HepG2 (cell line): ENCODE data around the gene RELL2. TPM values are rescaled to one million over a fixed set of nuclear protein-coding genes. Genes with fewer than 3 reads are reported as not detected.

Experiments
- ATM ChIP-seq: fragments of 450-650 bp; IDR thresholded peaks from 2 replicates; pipeline ENCODE4 v1.7.1; 2017; ENCODE audit warnings: mild to moderate bottlenecking, borderline replicate concordance
- BCL6 ChIP-seq: IDR thresholded peaks from 2 replicates; pipeline ENCODE4 v1.6.1; 2016; ENCODE audit warnings: missing genetic modification reagents, missing compliant biosample characterization
- CHD2 ChIP-seq: IDR thresholded peaks from 2 replicates; pipeline ENCODE4 v1.6.1; 2011; ENCODE audit warnings: low read depth, low read length, improper control_type of control experiment
- FOXJ3 ChIP-seq: sonication (generic); formaldehyde crosslinking; IDR thresholded peaks from 2 replicates; pipeline ENCODE4 v1.4.0; 2020; ENCODE audit warnings: missing genetic modification reagents, mild to moderate bottlenecking, borderline replicate concordance
- HCFC1 ChIP-seq: fragments of 150-350 bp; IDR thresholded peaks from 2 replicates; pipeline ENCODE4 v1.6.1; 2014; ENCODE audit warnings: low read depth, low read length
- HNRNPK ChIP-seq: fragments of 200-400 bp; formaldehyde crosslinking; IDR thresholded peaks from 2 replicates; pipeline ENCODE4 v1.6.1; 2018; ENCODE audit warnings: low read length, low read depth, moderate library complexity, mild to moderate bottlenecking; ENCODE audit not compliant: poor library complexity, severe bottlenecking
- KAT2B ChIP-seq: fragments of 150-350 bp; IDR thresholded peaks from 2 replicates; pipeline ENCODE4 v1.6.1; 2014; ENCODE audit warnings: low read depth, low read length, borderline replicate concordance
- KDM4B ChIP-seq: sonication (generic); formaldehyde crosslinking; IDR thresholded peaks from 2 replicates; pipeline ENCODE4 v1.4.0; 2020; ENCODE audit warnings: missing genetic modification reagents
- U2AF2 ChIP-seq: fragments of 200-400 bp; formaldehyde crosslinking; IDR thresholded peaks from 2 replicates; pipeline ENCODE4 v1.6.1; 2017; ENCODE audit warnings: low read depth, mild to moderate bottlenecking, low read length
- ZNF563 ChIP-seq: sonication (generic); formaldehyde crosslinking; IDR thresholded peaks from 2 replicates; pipeline ENCODE4 v1.8.0; 2022; ENCODE audit warnings: mild to moderate bottlenecking, moderate library complexity, missing genetic modification reagents
- ZNF615 ChIP-seq: sonication (generic); formaldehyde crosslinking; IDR thresholded peaks from 2 replicates; pipeline ENCODE4 v1.5.0; 2020; ENCODE audit warnings: mild to moderate bottlenecking, missing genetic modification reagents, borderline replicate concordance
- polyA plus RNA-seq, 8 experiments: library from polyadenylated mRNA; depleted of rRNA in 3 of 8; stranded (reverse) in 7 of 8; unstranded in 1 of 8; fragments of >200 nt; fragmentation: Illumina TruSeq in 4 of 8; extraction: Trizol in 4 of 8; gene quantifications; 2 replicates each; pipeline versions ENCODE4 v1.2.1 to v1.2.3, GENCODE V29; 2011 to 2016; ENCODE audit warnings: low read depth in 4 of 8, missing spikeins in 1 of 8, mixed read lengths in 1 of 8; ENCODE audit not compliant: insufficient read depth in 1 of 8
- total RNA-seq, 5 experiments: library from RNA; depleted of rRNA; stranded (reverse); fragments of >200 nt; fragmentation: Illumina TruSeq; extraction: Trizol; gene quantifications; 2 replicates each; pipeline ENCODE4 v1.2.3, GENCODE V29; 2016; ENCODE audit warnings: low read depth in 1 of 5
- TF ChIP-seq, protein P1 (sequence below): sonication (generic); formaldehyde crosslinking; IDR thresholded peaks from 2 replicates; pipeline ENCODE4 v1.5.1; 2020; ENCODE audit warnings: mild to moderate bottlenecking, missing genetic modification reagents
- TF ChIP-seq, protein P2 (sequence below): fragments of 450-650 bp; IDR thresholded peaks from 2 replicates; pipeline ENCODE4 v1.6.1; 2017; ENCODE audit warnings: mild to moderate bottlenecking
- TF ChIP-seq, protein P3 (sequence below): sonication (generic); formaldehyde crosslinking; IDR thresholded peaks from 2 replicates; pipeline ENCODE4 v1.4.0; 2020; ENCODE audit warnings: missing genetic modification reagents
- TF ChIP-seq, protein P4 (sequence below): sonication (generic); formaldehyde crosslinking; IDR thresholded peaks from 2 replicates; pipeline ENCODE4 v1.5.1; 2020; ENCODE audit warnings: mild to moderate bottlenecking, moderate library complexity, missing genetic modification reagents
- TF ChIP-seq, protein P5 (sequence below): sonication (generic); formaldehyde crosslinking; IDR thresholded peaks from 2 replicates; pipeline ENCODE4 v1.8.1; 2023; ENCODE audit warnings: mild to moderate bottlenecking, inconsistent platforms, moderate library complexity, missing genetic modification reagents, borderline replicate concordance
- TF ChIP-seq, protein P6 (sequence below): sonication (generic); formaldehyde crosslinking; IDR thresholded peaks from 2 replicates; pipeline ENCODE4 v1.5.0; 2020; ENCODE audit warnings: missing genetic modification reagents

RELL2 gene
- total and polyA plus RNA-seq, 2 of the 13 experiments (the other 11 are each of a cell fraction or from before 2014, with no cell fraction given): 6.4 to 8.3 TPM

DNA sequence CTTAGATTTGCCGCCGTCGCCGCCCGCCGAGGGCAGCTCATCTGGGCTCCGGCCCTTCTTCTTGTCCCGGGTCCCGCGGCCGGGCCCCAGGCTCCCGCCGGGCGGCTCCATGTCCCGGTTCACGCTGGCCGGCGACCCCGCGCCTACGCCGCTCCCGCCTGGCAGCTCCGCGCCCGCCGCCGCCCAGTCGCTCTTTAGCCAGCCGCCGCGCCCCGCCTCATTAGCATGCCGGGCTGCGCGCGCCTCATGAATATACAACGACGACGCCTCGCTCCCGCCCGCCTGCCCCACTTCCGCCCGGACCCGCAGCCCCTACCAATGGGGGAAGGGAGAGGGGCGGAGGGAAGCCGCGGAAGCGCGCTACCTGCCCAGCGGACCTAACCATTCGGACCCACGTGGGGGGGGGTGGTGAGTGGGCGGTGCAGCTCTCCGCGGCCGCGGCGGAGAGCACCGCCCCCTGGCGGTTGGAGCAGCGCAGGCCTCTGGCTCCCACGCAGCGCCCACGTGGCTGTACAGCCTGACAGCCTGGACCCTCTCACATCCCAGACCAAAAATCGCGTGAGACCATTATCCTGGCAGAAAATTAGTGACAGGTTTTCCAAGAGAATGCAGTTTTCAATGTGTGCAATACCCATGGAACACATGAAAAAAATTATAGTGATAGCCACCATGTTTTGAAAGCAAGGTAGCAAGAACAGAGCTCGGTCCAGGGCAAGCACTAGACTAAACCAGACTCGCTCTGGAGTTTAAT lies 17.8 kb upstream of the RELL2 start, which contains the start of gene DIAPH1 (continued):
- TF ChIP-seq, protein P1, sequence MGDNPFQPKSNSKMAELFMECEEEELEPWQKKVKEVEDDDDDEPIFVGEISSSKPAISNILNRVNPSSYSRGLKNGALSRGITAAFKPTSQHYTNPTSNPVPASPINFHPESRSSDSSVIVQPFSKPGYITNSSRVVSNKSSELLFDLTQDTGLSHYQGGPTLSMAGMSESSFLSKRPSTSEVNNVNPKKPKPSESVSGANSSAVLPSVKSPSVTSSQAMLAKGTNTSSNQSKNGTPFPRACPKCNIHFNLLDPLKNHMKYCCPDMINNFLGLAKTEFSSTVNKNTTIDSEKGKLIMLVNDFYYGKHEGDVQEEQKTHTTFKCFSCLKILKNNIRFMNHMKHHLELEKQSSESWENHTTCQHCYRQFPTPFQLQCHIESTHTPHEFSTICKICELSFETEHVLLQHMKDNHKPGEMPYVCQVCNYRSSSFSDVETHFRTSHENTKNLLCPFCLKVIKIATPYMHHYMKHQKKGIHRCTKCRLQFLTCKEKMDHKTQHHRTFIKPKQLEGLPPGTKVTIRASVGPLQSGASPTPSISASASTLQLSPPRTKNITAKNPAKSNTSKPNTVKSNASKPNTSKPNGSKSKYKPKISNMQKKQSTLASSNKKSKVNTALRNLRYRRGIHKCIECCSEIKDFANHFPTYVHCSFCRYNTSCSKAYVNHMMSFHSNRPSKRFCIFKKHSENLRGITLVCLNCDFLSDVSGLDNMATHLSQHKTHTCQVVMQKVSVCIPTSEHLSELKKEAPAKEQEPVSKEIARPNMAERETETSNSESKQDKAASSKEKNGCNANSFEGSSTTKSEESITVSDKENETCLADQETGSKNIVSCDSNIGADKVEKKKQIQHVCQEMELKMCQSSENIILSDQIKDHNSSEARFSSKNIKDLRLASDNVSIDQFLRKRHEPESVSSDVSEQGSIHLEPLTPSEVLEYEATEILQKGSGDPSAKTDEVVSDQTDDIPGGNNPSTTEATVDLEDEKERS (CRISPR knock-in tag): peak; percentile 78; the same call in 1 of the 2 replicates
- TF ChIP-seq, protein P2, sequence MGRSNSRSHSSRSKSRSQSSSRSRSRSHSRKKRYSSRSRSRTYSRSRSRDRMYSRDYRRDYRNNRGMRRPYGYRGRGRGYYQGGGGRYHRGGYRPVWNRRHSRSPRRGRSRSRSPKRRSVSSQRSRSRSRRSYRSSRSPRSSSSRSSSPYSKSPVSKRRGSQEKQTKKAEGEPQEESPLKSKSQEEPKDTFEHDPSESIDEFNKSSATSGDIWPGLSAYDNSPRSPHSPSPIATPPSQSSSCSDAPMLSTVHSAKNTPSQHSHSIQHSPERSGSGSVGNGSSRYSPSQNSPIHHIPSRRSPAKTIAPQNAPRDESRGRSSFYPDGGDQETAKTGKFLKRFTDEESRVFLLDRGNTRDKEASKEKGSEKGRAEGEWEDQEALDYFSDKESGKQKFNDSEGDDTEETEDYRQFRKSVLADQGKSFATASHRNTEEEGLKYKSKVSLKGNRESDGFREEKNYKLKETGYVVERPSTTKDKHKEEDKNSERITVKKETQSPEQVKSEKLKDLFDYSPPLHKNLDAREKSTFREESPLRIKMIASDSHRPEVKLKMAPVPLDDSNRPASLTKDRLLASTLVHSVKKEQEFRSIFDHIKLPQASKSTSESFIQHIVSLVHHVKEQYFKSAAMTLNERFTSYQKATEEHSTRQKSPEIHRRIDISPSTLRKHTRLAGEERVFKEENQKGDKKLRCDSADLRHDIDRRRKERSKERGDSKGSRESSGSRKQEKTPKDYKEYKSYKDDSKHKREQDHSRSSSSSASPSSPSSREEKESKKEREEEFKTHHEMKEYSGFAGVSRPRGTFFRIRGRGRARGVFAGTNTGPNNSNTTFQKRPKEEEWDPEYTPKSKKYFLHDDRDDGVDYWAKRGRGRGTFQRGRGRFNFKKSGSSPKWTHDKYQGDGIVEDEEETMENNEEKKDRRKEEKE: no peak
- TF ChIP-seq KDM4B (CRISPR knock-in tag) (peak; percentile 93; the same call in 1 of the 2 replicates), ZNF615 (no peak), HNRNPK (peak; percentile 44), FOXJ3 (CRISPR knock-in tag) (no peak; the same call in 1 of the 2 replicates), ZNF563 (no peak), CHD2 (peak; percentile 63; the same call in 1 of the 2 replicates), U2AF2 (no peak), HCFC1 (peak; percentile 63; the same call in 1 of the 2 replicates), KAT2B (no peak), BCL6 (CRISPR knock-in tag) (peak; percentile 32; the same call in 1 of the 2 replicates), ATM (no peak)
- TF ChIP-seq, protein P3, sequence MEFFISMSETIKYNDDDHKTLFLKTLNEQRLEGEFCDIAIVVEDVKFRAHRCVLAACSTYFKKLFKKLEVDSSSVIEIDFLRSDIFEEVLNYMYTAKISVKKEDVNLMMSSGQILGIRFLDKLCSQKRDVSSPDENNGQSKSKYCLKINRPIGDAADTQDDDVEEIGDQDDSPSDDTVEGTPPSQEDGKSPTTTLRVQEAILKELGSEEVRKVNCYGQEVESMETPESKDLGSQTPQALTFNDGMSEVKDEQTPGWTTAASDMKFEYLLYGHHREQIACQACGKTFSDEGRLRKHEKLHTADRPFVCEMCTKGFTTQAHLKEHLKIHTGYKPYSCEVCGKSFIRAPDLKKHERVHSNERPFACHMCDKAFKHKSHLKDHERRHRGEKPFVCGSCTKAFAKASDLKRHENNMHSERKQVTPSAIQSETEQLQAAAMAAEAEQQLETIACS (CRISPR knock-in tag): peak; percentile 85
- TF ChIP-seq, protein P4, sequence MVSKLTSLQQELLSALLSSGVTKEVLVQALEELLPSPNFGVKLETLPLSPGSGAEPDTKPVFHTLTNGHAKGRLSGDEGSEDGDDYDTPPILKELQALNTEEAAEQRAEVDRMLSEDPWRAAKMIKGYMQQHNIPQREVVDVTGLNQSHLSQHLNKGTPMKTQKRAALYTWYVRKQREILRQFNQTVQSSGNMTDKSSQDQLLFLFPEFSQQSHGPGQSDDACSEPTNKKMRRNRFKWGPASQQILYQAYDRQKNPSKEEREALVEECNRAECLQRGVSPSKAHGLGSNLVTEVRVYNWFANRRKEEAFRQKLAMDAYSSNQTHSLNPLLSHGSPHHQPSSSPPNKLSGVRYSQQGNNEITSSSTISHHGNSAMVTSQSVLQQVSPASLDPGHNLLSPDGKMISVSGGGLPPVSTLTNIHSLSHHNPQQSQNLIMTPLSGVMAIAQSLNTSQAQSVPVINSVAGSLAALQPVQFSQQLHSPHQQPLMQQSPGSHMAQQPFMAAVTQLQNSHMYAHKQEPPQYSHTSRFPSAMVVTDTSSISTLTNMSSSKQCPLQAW (CRISPR knock-in tag): peak; percentile 76; the same call in 1 of the 2 replicates
- TF ChIP-seq, protein P5, sequence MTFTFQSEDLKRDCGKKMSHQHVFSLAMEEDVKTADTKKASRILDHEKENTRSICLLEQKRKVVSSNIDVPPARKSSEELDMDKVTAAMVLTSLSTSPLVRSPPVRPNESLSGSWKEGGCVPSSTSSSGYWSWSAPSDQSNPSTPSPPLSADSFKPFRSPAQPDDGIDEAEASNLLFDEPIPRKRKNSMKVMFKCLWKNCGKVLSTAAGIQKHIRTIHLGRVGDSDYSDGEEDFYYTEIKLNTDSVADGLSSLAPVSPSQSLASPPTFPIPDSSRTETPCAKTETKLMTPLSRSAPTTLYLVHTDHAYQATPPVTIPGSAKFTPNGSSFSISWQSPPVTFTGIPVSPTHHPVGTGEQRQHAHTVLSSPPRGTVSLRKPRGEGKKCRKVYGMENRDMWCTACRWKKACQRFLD (CRISPR knock-in tag): no peak
- TF ChIP-seq, protein P6, sequence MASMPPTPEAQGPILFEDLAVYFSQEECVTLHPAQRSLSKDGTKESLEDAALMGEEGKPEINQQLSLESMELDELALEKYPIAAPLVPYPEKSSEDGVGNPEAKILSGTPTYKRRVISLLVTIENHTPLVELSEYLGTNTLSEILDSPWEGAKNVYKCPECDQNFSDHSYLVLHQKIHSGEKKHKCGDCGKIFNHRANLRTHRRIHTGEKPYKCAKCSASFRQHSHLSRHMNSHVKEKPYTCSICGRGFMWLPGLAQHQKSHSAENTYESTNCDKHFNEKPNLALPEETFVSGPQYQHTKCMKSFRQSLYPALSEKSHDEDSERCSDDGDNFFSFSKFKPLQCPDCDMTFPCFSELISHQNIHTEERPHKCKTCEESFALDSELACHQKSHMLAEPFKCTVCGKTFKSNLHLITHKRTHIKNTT (CRISPR knock-in tag): no peak
